ENCODE results near the gene ARFGAP1.

The ARFGAP1 gene

DNA sequence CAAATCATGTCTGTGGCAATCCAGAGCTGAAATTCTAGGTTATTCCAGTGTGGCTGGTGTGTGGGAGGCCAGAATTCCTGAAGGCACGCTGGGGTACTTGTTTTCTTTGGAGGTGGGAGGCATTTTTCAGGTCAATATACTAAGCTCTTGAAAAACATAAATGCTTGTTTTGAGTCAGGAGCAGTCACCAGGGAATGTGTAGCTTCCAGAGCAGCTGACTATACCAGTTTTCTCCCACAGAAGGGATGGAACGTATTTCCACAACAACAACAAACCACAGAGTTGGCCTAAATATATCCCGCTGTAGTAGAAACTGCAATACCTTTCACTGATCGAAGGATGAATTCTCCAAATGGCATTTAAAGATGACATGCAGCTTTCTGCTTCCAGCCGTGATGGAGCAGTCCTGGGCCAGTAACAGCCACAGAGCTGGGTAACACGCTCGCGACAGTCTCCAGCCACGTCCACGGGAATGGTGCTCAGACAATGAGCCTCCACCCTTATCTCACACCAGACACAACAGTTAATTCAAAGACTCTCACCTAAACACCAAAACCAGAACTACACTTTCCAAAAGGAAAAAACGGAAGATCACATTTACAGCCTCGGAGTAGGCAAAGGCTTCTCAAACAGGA is 65.3 kb downstream of the ARFGAP1 start:
- Histone ChIP-seq H3K27me3 (ENCODE audit: control insufficient read depth in 1 of 2, insufficient read depth in 2 of 2, low read length in 2 of 2) (peaks cover 5% of the 10 kb centered on the region in 2 donors), H3K4me3 (ENCODE audit: low read depth in 1 of 2, low read length in 2 of 2) (no peak overlapping the region), H3K27ac (ENCODE audit: low read depth, low read length) (no peak overlapping the region), H3K4me1 (ENCODE audit: insufficient read depth, low read length) (no peaks in the 10 kb centered on the region), H3K9me3 (ENCODE audit: low read length) (no peaks in the 10 kb centered on the region), H3K36me3 (ENCODE audit: insufficient read depth, low read length) (no peaks in the 10 kb centered on the region), H3K9ac (ENCODE audit: low read length) (no peak overlapping the region)

All from muscle layer of colon (tissue), 2 donors.